Small intestine (tissue), 7 donors: ENCODE results near the gene GNAZ. TPM values are rescaled to one million over a fixed set of nuclear protein-coding genes. Genes with fewer than 3 reads are reported as not detected.

Experiments
- DNase-seq, 2 donors: peaks; one replicate each; pipeline versions ENCODE4 v3.0.0 to v3.0.0-alpha.2; 2013
- FAIRE-seq: peaks from 2 replicates; lab custom pipeline; 2012; peaks lifted over from hg19 to GRCh38; lab: Jason Lieb, UNC
- H3K27ac ChIP-seq, 3 donors: one replicate each; pipeline ENCODE4 v1.5.1; 2013; ENCODE audit warnings: low read length in 2 of 3, mild to moderate bottlenecking in 2 of 3, control low read depth in 1 of 3, inconsistent platforms in 1 of 3, low read depth in 1 of 3, moderate library complexity in 1 of 3
- H3K27me3 ChIP-seq, 3 donors: one replicate each; pipeline ENCODE4 v1.6.1; 2013; ENCODE audit warnings: low read length in 3 of 3, inconsistent platforms in 1 of 3; ENCODE audit not compliant: control insufficient read depth in 3 of 3, insufficient read depth in 3 of 3
- H3K36me3 ChIP-seq, 3 donors: one replicate each; pipeline ENCODE4 v1.6.1; 2013; ENCODE audit warnings: low read length in 3 of 3, inconsistent platforms in 1 of 3, low read depth in 1 of 3, mild to moderate bottlenecking in 1 of 3, moderate library complexity in 1 of 3; ENCODE audit not compliant: control insufficient read depth in 3 of 3, insufficient read depth in 2 of 3
- H3K4me1 ChIP-seq, 3 donors: one replicate each; pipeline ENCODE4 v1.6.1; 2013; ENCODE audit warnings: low read length in 2 of 3, inconsistent platforms in 1 of 3, low read depth in 1 of 3, mild to moderate bottlenecking in 1 of 3, moderate library complexity in 1 of 3; ENCODE audit not compliant: control insufficient read depth in 3 of 3, insufficient read depth in 2 of 3
- H3K4me3 ChIP-seq, 3 donors: one replicate each; pipeline ENCODE4 v1.5.1; 2013; ENCODE audit warnings: low read length in 3 of 3, control low read depth in 1 of 3, inconsistent platforms in 1 of 3, low read depth in 1 of 3, mild to moderate bottlenecking in 1 of 3, moderate library complexity in 1 of 3
- H3K9me3 ChIP-seq, 2 donors: one replicate each; pipeline ENCODE4 v1.6.1; 2013; ENCODE audit warnings: low read depth in 1 of 2, low read length in 1 of 2; ENCODE audit not compliant: control insufficient read depth in 2 of 2, insufficient read depth in 1 of 2
- WGBS, 3 donors: extraction: QIAGEN DNeasy Blood & Tissue Kit; methylation state at CpG; one replicate each; pipeline ENCODE4 v1.1.7; 2013; 5-methylcytosine and 5-hydroxymethylcytosine counted together
- polyA plus RNA-seq, 4 donors: library from polyadenylated mRNA; stranded (reverse) in 3 of 4; unstranded in 1 of 4; fragments of 200-250 nt in 3 of 4; fragments of 120-200 nt in 1 of 4; gene quantifications; one replicate each; pipeline versions ENCODE4 v1.2.1 to v1.2.3, GENCODE V29; 2013
- donor health status: healthy with polysubstance abuse.
- donor health status: control.
- donor health status: control.
- donor health status: Bipolar disorder and iron deficiency.
- donor health status: healthy.

The GNAZ gene
- polyA plus RNA-seq, 4 donors = 0.55 to 3.6 (median 2.7) TPM

- H3K36me3 ChIP-seq = no peaks in the 10 kb centered on the region
- no peak overlapping the region for H3K4me3 ChIP-seq
- FAIRE-seq = no peak
- no peaks in the 10 kb centered on the region for H3K27me3 ChIP-seq
- H3K4me1 ChIP-seq = no peaks in the 10 kb centered on the region
- whole genome bisulfite sequencing, 3 donors = 89 to 93% (median 91%) methylated on average over 22 to 24 of the region's 24 CpGs
- no peak overlapping the region for H3K27ac ChIP-seq
- H3K9me3 ChIP-seq = peaks cover 0 to 4% of the 10 kb centered on the region in 2 donors
- no peak for DNase-seq
Observed at GRCh38 chr22:23059284-23059948, 10.9 kb upstream of the GNAZ start.

GRCh38 chr22:23060612-23061400, 9.5 kb upstream of the GNAZ start:
- Histone ChIP-seq H3K4me3 (no peak overlapping the region), H3K27me3 (no peaks in the 10 kb centered on the region), H3K9me3 (peaks cover 0 to 4% of the 10 kb centered on the region in 2 donors), H3K36me3 (no peaks in the 10 kb centered on the region), H3K27ac (no peak overlapping the region), H3K4me1 (no peaks in the 10 kb centered on the region)
- FAIRE-seq (no peak), DNase-seq (no peak)
- 61 to 80% (median 71%) methylated on average over 9 of the region's 9 CpGs for WGBS, 3 donors

DNA sequence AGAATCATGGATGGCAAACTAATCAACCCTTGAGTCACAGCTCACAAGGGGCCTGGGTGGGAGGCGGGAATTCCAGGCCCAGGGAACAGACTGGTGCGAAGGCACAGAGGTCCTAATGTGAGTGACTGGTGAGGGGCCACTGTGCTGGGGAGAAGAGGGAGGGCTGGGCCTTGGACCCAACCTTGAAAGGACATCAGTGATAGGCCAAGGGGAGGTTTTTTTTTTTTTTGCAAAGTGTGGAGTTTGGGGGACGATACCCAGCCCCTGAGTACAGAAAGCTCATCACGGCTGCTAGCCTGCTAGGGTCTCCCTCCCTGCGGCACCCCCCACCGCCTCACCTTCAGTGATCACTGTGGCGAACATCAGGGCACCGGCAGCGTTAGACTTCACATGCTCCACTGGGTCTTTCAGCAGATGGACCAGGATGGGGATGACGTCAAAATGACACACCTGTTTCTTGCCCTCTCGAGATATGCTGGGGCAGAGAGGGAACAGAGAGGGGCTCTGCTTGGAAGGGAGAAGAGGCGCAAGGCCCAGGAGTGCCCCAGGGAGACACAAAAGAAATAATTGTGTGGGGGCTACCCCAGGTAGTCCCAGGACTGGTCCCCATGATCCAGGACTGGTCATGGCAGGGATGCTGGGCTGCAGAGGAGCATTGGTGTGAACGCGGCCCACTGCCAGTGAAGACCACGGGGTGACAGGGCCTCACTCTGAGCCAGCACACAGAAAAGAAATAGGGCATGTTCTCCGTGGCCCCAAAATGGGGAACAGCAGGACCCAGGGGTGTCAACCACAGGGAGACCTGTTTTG, 8.6 kb upstream of the GNAZ start:
- 86 to 92% (median 90%) methylated on average over 15 to 16 of the region's 16 CpGs for WGBS, 3 donors
- no peaks in the 10 kb centered on the region for H3K36me3 ChIP-seq
- no peak overlapping the region for H3K4me3 ChIP-seq
- H3K27me3 ChIP-seq = no peaks in the 10 kb centered on the region
- FAIRE-seq (no peak), DNase-seq (no peak)
- peaks cover 0 to 4% of the 10 kb centered on the region in 2 donors for H3K9me3 ChIP-seq
- no peaks in the 10 kb centered on the region for H3K4me1 ChIP-seq
- H3K27ac ChIP-seq = no peak overlapping the region

GRCh38 chr22:23062616-23063538, 7.4 kb upstream of the GNAZ start:
- Histone ChIP-seq H3K9me3 (no peaks in the 10 kb centered on the region), H3K4me1 (no peaks in the 10 kb centered on the region), H3K36me3 (no peaks in the 10 kb centered on the region), H3K27me3 (no peaks in the 10 kb centered on the region), H3K27ac (no peak overlapping the region), H3K4me3 (no peak overlapping the region)
- no peak for DNase-seq
- FAIRE-seq = no peak
- 82 to 89% (median 83%) methylated on average over 12 of the region's 12 CpGs for WGBS, 3 donors

DNA sequence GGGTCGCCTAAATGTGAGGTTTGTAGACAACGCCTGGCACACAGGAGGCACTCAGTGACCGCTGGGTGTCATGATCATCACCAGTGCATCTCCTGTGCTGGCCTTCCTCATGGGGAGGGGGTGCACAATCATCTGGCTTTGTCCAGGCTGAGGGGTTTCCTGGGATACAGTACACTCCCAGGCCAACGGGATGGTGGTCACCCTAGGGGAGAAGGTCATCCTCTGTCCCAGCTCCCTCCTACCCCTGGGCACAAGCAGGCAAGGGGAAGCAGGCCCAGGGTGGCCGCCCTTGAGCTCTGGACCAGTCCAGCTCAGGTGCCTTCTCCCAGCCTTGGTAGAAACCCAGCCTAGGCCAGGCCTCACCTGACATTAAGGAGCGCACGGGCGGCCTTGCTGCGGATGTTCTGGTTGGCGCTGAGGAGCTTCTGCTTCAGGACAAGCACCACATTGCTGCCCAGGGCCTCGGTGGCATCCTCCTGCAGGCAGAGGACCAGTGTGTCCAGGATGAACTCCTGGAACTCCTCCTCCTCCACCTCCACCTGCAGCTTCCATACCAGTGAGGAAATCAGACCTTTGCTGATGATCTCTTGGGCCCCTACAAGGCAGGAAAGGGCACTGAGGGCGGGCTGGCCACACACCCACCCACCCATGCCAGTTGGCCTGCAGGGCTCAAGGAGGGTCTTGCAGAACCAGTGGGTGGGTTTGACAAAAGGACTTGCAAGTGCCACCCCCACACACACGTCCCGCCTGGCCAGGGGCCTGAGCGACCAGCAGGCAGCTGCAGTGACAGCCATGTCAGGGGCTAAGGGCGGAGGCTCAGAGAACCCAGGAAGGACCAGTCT, 6.6 kb upstream of the GNAZ start:
- H3K27me3 ChIP-seq = no peaks in the 10 kb centered on the region
- no peak for FAIRE-seq
- no peaks in the 10 kb centered on the region for H3K9me3 ChIP-seq
- no peaks in the 10 kb centered on the region for H3K4me1 ChIP-seq
- no peaks in the 10 kb centered on the region for H3K36me3 ChIP-seq
- WGBS, 3 donors = 85 to 92% (median 86%) methylated on average over 16 of the region's 16 CpGs
- no peak for DNase-seq
- no peak overlapping the region for H3K4me3 ChIP-seq
- H3K27ac ChIP-seq = no peak overlapping the region

DNA sequence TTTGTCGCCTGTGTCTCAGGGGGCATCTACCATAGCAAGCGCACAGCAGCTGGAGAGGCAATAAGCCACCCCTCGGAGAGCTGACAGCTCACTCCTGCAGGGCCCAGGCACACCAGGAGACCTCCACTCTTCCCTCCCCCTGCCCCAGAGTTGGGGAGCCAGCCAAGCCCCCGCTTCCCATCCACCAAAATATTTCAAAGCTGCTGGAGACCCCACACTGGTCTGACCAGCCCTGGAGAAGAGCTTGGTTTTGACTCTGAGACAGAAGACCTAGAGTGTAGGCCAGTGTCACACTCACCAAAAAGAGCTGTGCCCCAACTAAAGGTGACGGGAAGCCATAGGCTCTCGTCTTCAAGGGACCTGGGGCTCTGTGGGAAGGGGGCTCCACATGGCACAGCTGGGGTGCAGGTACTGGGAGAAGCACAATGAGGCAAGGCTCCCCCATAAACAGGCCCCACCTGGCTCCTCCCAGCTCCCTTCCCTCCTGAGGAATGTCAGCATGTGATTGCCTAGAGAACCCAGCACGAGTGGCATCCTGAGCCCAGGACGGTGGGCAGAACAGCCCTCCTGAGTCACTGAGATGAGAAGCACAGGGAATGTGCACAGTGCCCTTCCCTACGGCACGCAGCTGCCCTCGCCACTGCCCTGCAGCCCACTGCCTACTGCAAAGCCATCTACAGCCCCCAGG, 5.8 kb upstream of the GNAZ start:
- DNase-seq (no peak), FAIRE-seq (no peak)
- peaks cover 0 to 1% (median 0%) of the 10 kb centered on the region in 3 donors for H3K4me1 ChIP-seq
- H3K27me3 ChIP-seq = peaks cover 0 to 7% (median 0%) of the 10 kb centered on the region in 3 donors
- no peaks in the 10 kb centered on the region for H3K36me3 ChIP-seq
- no peak overlapping the region for H3K27ac ChIP-seq
- no peak overlapping the region for H3K4me3 ChIP-seq
- H3K9me3 ChIP-seq = no peaks in the 10 kb centered on the region
- 80 to 82% (median 81%) methylated on average over 11 of the region's 11 CpGs for WGBS, 3 donors

DNA sequence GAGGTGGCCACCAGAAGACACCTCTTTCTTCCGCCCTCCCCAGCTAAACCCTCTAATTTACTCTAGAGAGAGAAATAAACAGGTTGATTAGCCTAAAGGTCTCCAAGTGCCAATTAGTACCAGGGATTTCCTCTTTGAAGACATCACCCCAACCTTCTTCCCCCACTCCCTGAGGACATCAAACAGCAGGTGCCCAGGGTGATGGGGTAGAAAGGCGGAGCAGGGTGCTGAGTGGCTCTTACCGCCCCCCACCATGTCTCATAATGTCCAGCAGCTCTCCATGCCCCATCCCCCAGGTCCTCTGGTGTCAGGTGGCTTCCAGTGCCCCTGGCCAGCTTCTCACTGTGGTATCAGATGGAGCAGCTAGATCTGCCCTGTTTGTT, 5.3 kb upstream of the GNAZ start:
- H3K9me3 ChIP-seq = no peaks in the 10 kb centered on the region
- WGBS, 3 donors = 83 to 94% (median 91%) methylated on average over 3 of the region's 3 CpGs
- no peak for DNase-seq
- H3K36me3 ChIP-seq = no peaks in the 10 kb centered on the region
- no peak overlapping the region for H3K27ac ChIP-seq
- H3K27me3 ChIP-seq = peaks cover 0 to 11% (median 0%) of the 10 kb centered on the region in 3 donors
- H3K4me3 ChIP-seq = no peak overlapping the region
- peaks cover 0 to 4% (median 0%) of the 10 kb centered on the region in 3 donors for H3K4me1 ChIP-seq
- no peak for FAIRE-seq
